ENCODE results near the gene GOLGA8T. TPM values are rescaled to one million over a fixed set of nuclear protein-coding genes. Genes with fewer than 3 reads are reported as not detected.

Gene GOLGA8T, protein sequence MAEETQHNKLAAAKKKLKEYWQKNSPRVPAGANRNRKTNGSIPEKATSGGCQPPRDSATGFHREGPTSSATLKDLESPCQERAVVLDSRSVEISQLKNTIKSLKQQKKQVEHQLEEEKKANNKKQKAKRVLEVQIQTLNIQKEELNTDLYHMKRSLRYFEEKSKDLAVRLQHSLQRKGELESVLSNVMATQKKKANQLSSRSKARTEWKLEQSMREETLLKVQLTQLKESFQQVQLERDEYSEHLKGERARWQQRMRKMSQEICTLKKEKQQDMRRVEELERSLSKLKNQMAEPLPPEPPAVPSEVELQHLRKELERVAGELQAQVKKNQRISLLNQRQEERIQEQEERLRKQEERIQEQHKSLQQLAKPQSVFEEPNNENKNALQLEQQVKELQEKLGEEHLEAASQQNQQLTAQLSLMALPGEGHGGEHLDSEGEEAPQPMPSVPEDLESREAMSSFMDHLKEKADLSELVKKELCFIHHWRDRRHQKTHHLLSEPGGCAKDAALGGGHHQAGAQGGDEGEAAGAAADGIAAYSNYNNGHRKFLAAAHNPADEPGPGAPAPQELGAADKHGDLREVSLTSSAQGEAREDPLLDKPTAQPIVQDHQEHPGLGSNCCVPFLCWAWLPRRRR
- total RNA-seq (2022; extraction: Qiagen RNA extraction), result 0.91 to 1.7 TPM (median 1.6 TPM) in 5 replicates

DNA sequence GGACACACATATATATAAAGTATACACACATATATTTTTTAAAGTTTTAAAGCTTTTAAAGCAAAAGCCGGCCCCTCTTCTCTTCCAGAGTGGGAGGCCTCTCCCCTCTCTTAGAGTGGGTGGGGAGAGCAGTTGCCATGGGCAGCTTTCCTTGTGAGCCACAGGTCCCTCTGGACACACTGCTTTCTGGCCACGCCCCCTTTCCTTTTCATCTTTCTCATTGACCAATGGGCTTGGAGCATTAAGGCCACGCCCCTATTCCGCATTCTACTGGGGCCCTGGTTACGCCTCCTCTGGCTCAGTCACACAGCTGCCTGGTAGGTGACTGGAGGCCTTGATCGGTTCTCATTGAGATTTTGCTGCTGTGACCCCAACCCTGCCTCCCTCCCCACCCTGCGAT is at the start of gene GOLGA8T:
Gene GOLGA8T (plus strand): TSS at position 301 of the 400 bp plus-strand sequence. CDS start 98 bp downstream, at position 399.

Other genes with a start within 250 kb of the GOLGA8T start
- 0.16 TPM in 1 of 5 replicates, not detected in the others for gene GOLGA8J, start 52.1 kb upstream of the GOLGA8T start, total RNA-seq (2022; extraction: Qiagen RNA extraction)